Measurements from ENCODE around the gene CSRNP2. TPM values are rescaled to one million over a fixed set of nuclear protein-coding genes. Genes with fewer than 3 reads are reported as not detected.

Gene CSRNP2
- total and polyA plus RNA-seq, 2 donors (not counting 3 experiments of a cell fraction or from before 2014, with no cell fraction given): 24.2 to 49.7 TPM

- no peak overlapping the region for H3K9ac ChIP-seq (replicated peaks; ENCODE audit: extremely low read depth, insufficient read depth, low read length)
- H3K27me3 ChIP-seq (ENCODE audit: control insufficient read depth in 2 of 2, insufficient read depth in 2 of 2, low read length in 2 of 2): no peaks in the 10 kb centered on the region
- H3K9me1 ChIP-seq (replicated peaks; ENCODE audit: control insufficient read depth, extremely low read depth, insufficient read depth, low read length): no peaks in the 10 kb centered on the region
- CTCF ChIA-PET: interaction anchor here (1.4 to 1.5 kb wide), 2 partner anchors 9 to 270 kb away, joined by 4 to 6 read pairs; no protein-coding TSS in a partner anchor
- BruUV-seq (replicated peaks): no TSS peak
- no peak overlapping the region for H2AFZ ChIP-seq (ENCODE audit: low read depth, low read length)
- POLR2A ChIA-PET: interaction anchor here (0.9 kb wide), 1 partner anchor 12 kb away, joined by 6 read pairs; the partner anchor contains the start of gene CSRNP2
- peak; percentile 75 for DNase-seq (ENCODE audit: low read depth, low spot score)
- peaks cover 8 to 26% of the 10 kb centered on the region in 2 experiments for H3K36me3 ChIP-seq (ENCODE audit: control insufficient read depth in 2 of 2, extremely low read depth in 1 of 2, insufficient read depth in 2 of 2, low read length in 2 of 2)
- no peaks in the 10 kb centered on the region for H3K9me3 ChIP-seq (replicated peaks; ENCODE audit: control insufficient read depth, insufficient read depth, low read length)
- H3K4me2 ChIP-seq (ENCODE audit: insufficient read depth, low read length): no peak overlapping the region
- no peaks in the 10 kb centered on the region for H4K20me1 ChIP-seq (replicated peaks; ENCODE audit: control insufficient read depth, extremely low read depth, insufficient read depth, low read length)
- H3K4me1 ChIP-seq (ENCODE audit: control insufficient read depth, extremely low read depth, insufficient read depth, low read length): no peaks in the 10 kb centered on the region
- H3K4me3 ChIP-seq (replicated peaks in 1 of 3; ENCODE audit: insufficient read depth in 1 of 3, low read depth in 1 of 3, low read length in 3 of 3): no peak overlapping the region
- dilution Hi-C loops (cut with MboI; ENCODE audit: extremely low pct_ligation_motif_present, low sequenced_read_pairs): no loop called here
- intact Hi-C loops (cut with micrococcal nuclease): no loop called here
- no peak for FAIRE-seq
- H3K79me2 ChIP-seq (ENCODE audit: control insufficient read depth, insufficient read depth, low read length): peaks cover 12% of the 10 kb centered on the region
- H3K27ac ChIP-seq (ENCODE audit: insufficient read depth, low read depth, low read length): peak overlapping the region; percentile 10
- TF ChIP-seq JUN (IDR thresholded peaks at IDR 0.05; ENCODE audit: borderline replicate concordance, insufficient read depth, insufficient read length, low read depth): no peak
- no peak for TF ChIP-seq CTCF (IDR thresholded peaks at IDR 0.05; ENCODE audit: extremely low read depth in 1 of 2, insufficient read depth in 1 of 2, low read depth in 1 of 2, low read length in 2 of 2)
- no peak for TF ChIP-seq FOS (IDR thresholded peaks at IDR 0.05; ENCODE audit: borderline replicate concordance, insufficient read depth, low read length)
- no peak for TF ChIP-seq POLR2AphosphoS5 (IDR thresholded peaks at IDR 0.05; ENCODE audit: insufficient read depth, low read depth, low read length)
- TF ChIP-seq MAX (IDR thresholded peaks at IDR 0.05; ENCODE audit: insufficient read depth, insufficient read length): no peak
- no peak for TF ChIP-seq EZH2 (IDR thresholded peaks at IDR 0.05; ENCODE audit: borderline replicate concordance, low read depth, low read length, severe bottlenecking)
- no peak for TF ChIP-seq POLR2A (IDR thresholded peaks at IDR 0.05; ENCODE audit: low read depth, low read length)
- TF ChIP-seq MYC (IDR thresholded peaks at IDR 0.05; ENCODE audit: low read depth, low read length): no peak
- no peak for TF ChIP-seq GATA2 (IDR thresholded peaks at IDR 0.05; ENCODE audit: insufficient read depth, insufficient read length, low read depth, low read length)
Measured at GRCh38 chr12:51071663-51072062, 11.7 kb downstream of the CSRNP2 start.
